GM12892 (cell line): ENCODE measurements around the gene TRIM8.

ENCODE experiments used
- POLR2A ChIP-seq: IDR thresholded peaks from 2 replicates; pipeline ENCODE4 v1.6.1; 2011; ENCODE audit warnings: low read depth, low read length, control low read depth
- POLR2AphosphoS5 ChIP-seq: IDR thresholded peaks from 2 replicates; pipeline ENCODE4 v1.6.1; 2011; ENCODE audit warnings: low read depth, low read length, control low read depth

DNA sequence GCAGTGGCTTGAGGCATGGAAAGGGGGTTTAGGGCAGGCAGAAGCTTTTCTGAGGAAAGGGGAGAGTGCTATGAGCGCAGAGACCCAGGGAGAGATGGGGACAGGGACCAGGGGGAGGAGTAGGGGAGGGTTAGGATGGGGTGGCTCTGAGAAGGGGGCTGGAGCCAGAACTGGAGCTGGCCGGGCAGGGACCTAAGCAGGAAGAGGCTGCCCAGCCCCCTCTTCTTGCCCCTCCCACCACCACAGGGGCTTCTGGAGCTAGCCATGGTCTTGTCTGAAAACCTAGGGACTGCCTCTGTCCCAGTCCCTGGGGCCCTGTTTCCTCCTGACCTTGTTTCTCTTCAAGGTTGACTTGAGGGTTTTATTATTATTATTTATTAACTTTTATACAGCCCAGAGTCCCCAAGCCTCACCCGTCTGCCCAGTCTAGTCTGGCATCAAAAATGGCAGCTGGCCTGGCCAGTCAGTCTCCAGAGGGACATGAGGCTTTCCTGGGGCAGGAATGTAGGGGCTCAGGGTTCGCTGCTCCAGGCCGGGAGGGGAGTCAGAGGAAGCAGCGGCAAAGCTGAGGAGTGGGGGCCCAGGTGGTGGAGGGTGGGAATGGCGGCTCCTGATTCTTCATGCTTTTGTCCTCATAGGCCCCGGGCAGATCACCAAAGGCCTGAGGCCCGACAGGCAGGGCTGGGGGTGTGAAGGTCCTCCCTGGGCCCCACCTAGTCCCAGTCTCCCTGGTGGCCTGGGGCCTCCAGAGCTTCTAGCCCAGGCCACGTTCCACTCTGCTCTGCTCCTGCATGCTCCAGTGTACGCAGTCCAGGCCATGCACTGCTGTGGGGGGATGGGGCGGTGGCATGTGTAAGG lies 5.7 kb downstream of the TRIM8 start:
- TF ChIP-seq POLR2A = no peak
- no peak for TF ChIP-seq POLR2AphosphoS5
